NCI-H2227 (cell line): Measurements from ENCODE around the gene GET4.
A peak's percentile ranks its signal among the peaks of the same experiment; 100 is the strongest.

Experiments
- DNase-seq: peaks from one replicate; lab custom pipeline; 2025; ENCODE audit not compliant: unreplicated experiment; lab: John Stamatoyannopoulos, UW

GET4 gene, protein sequence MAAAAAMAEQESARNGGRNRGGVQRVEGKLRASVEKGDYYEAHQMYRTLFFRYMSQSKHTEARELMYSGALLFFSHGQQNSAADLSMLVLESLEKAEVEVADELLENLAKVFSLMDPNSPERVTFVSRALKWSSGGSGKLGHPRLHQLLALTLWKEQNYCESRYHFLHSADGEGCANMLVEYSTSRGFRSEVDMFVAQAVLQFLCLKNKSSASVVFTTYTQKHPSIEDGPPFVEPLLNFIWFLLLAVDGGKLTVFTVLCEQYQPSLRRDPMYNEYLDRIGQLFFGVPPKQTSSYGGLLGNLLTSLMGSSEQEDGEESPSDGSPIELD

GRCh38 chr7:876077-876971, at the start of gene GET4:
GET4 (plus strand) TSS chr7:876554; CDS start chr7:876646, 92 bp downstream.
- DNase-seq = peak; percentile 97

DNA sequence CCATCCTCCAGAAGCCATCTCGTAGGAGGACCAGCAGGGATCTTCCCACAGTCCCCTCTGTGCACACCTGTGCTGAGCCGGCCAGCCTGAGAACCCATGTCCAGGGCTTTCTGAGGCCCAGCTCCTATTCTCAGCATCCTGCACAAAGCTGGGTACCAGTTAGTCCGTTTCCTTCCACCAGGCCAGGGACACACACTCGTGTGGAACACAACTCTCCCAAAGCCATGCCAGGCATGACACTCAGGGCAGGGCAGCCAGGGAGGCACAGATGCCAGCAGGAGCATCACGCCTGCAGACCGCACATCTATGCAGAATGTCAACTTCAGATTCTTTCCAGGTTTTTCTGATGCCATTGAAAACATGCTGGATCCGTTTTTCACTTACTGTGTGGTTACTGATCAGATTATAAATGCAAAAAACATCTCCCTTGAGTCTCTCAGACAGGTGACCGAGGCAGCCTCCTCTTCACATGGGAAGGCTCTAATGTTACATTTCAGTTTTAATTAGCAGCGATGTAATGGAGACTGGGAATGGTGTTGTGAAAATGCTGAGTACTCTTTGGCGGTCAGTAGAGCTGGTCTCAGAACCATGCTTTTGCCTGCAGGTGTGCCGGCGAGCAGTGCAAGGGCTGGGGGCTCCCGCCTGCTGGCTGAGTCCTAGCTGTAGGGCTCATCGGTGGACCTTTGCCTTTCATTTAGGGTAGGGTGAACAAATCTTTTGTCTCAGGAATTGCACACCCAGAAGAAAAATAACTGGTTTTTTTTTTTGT, 47.4 kb upstream of the GET4 start:
- DNase-seq = no peak

- DNase-seq = no peak
These were observed 46.3 kb upstream of the GET4 start for GRCh38 chr7:830069-830468.

DNA sequence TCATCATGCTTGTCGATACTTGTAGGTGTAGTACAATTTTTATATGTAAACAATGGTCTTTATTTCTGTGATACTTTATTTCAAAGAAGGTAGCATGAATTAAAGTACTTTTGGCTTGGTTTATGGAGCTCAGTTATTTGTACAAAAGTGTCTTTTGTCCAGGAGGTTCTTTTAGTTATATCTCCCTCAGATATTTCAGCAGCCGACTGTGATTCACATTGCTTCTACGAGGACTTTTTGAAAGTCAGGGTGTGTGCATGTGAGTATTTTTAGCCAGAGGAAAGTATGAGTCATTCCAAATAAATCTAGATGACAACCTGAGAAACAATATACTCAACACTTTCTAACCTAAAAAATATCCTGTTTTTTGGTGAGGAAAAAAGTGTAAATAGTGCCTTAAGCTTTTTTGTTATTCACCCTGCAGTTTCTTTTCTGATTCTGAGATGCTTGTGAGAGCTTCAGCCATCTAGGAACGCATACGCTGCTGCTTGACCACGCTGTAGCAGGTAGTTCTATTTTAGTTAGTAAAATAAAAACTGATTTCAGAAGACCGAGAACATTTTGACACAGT, 44.7 kb upstream of the GET4 start:
- no peak for DNase-seq

- no peak for DNase-seq
These were observed 44.0 kb upstream of the GET4 start, which contains the start of gene SUN1 for GRCh38 chr7:832167-832967. SUN1 (plus strand) TSS chr7:832476; CDS start chr7:832525, 49 bp downstream.

- no peak for DNase-seq
These were observed 43.4 kb upstream of the GET4 start for GRCh38 chr7:832968-833424.

DNA sequence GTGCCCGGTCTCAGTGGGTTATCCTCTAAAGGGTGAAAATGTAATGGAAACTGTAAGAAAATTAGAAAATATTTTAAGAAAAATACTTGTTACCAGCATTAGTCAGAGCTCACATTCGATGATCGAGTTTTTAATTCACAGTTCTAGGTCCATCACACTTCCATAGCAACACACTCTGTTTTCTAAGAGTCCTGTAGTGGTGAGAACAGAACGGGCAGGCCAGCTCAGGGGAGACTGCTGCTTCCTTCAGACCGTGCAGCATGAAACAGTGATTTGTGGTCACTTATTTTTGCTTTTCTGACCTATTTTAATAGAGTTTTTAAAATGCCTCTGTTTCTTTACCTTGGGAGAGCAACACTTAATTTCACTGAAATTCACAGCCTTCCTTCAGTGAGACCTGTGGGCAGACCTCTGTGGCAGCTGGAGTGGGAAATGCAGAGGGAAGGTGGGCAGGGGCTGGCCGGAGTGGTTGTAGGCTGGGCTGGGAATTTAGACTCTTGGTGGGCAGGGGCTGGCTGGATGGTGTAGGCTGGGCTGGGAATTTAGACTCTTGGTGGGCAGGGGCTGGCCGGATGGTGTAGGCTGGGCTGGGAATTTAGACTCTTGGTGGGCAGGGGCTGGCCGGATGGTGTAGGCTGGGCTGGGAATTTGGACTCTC, 42.6 kb upstream of the GET4 start:
- no peak for DNase-seq

DNA sequence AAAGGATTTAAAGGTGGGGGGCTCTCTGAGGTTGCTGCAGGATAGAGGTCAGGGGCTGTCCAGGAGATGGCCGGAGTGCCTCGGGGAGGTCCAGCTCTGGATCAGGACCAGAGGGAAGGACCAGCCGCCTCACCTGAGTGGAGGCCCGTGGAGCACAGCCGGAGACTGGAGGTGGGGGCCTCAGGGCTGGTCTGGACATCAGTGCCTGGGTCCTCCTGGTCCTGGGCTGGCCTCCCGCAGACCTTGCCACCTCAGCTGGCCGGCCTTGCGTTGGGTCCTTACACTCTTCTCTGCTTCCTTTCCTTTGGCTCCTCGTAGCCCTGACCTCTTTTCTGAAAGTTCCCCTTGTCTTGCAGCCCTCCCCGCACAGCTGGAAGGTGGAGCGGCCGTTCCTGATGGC, 42.1 kb upstream of the GET4 start:
- no peak for DNase-seq

DNA sequence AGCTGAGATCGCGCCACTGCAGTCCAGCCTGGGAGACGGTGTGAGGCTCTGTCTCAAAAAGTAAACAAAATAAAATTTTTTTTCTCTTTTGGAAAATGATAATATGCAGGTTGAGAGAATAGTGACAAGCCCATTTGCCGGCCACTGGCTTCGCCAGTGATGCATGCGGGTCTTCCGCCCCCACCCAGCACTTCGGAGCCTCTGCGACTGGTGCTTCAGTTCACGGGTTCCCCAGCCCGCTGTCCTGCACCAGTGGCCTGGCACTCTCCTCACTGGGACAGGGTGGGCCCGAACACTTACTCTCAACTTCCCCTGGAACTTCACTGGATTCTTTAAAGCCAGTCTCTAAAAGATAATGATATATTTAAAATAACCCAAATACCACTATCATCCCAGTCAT, 41.3 kb upstream of the GET4 start:
- DNase-seq = no peak

- no peak for DNase-seq
These were observed 40.6 kb upstream of the GET4 start for GRCh38 chr7:835485-836401.

DNA sequence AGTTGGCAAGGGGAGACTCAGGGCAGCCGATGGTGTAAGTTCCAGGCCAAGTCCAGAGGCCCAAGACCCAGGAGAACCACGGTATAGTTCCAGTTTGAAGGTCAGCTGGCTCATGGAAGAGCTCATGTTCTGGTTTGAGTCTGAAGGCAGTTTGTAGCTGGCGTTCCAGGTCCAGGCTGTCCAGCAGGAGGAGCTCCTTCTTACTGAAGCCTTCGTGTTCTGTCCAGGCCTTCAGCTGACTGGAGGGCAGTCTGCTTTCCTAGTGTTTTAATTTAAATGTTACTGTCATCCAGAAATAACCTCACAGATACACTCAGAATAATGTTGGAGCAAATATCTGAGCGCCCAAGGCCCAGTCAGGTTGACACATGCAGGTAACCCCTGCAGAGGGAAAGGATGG, 39.9 kb upstream of the GET4 start:
- DNase-seq = no peak

GRCh38 chr7:837001-837400, 39.4 kb upstream of the GET4 start:
- DNase-seq = no peak

- no peak for DNase-seq
These were observed 36.3 kb upstream of the GET4 start for GRCh38 chr7:840001-840600.

DNA sequence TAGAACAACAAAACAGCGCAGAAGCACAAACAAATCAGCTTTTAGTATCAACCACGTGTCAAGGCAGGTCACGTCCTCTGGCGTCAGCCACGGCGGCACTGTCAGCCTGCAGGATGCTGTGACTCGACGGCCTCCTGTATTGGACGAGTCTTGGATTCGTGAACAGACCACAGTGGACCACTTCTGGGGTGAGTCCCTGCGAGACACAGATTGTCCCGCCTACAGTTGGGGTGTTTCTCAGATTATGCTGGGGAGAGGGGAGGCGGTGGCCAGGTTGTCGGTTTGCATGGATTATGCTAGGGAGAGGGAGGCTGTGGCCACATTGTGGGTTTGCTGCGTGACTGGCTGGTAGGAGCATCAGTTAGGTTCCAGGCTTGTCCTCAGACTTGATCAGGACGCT, 34.4 kb upstream of the GET4 start:
- DNase-seq = no peak

DNA sequence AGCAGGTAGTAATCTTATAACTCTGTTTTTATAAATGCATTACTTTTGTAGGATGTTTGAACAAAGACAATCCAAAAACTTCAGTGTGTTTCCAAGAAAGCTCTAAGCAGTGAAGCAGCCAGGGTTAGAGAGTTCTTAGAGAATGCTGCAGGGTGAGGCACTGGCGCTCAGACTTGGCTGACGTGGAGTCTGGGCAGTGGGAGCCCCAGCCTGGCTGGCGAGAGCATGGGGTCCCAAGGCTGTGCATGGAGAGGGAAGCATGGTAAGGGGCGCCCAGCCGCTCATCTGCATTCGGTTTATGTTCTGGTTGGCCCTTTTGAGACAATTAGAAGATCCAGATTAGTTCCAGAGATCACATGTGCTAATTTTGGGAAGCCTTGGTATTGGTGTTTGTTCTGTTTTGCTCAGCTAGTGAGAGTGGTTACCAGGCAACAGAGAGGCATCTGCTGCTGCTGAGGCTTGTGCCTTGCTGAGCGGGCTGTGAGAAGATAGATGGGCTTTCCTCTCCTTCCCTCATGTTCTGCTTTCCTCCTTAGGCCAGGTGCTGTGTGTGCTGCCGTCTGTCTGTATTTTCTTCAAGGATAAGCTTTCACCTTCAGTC, 33.8 kb upstream of the GET4 start:
- no peak for DNase-seq

DNA sequence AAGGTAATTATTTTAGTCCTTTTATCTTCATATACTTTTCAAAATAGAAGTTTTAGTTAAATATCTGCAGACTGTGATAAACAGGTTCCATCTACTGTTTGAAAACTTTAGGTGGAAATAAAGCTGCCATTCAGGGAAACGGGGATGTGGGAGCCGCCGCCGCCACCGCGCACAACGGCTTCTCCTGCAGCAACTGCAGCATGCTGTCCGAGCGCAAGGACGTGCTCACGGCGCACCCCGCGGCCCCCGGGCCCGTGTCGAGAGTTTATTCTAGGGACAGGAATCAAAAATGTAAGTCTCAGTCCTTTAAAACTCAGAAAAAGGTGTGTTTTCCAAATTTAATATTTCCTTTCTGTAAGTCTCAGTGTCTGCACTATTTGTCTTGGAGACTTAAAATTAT, 33.1 kb upstream of the GET4 start:
- no peak for DNase-seq

DNA sequence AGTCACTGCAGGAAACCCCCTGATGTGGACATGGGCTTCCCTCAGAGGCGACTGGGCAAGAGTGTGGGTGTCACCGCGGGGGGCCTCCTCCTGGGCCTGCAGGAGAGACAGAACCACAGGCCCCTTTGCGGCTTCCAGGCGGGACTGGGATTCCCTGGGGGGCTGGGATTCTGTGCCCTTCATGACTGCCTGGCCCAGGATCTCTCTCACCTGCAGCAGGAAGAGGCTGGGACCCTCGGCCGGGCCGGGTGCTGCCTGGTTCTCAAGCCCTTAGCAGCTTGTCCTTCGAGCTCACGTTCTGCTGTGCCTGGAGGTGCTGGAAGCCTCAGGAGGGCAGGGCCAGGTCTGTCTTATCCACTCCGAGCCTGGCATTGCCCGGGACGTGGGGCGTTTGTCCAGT, 32.3 kb upstream of the GET4 start:
- DNase-seq = no peak

- DNase-seq = no peak
These were observed 31.8 kb upstream of the GET4 start for GRCh38 chr7:844514-844913.
